HFF-Myc (cell line): Measurements from ENCODE around the gene ALOX15B.
"Not testable (repeated sequence)": the region's sequence is repeated elsewhere in the genome, so short reads cannot be mapped to it uniquely, and the experiment has no call there.

ENCODE experiments used
- DNase-seq: peaks from one replicate; pipeline ENCODE4 v3.0.0-alpha.2; 2011; ENCODE audit warnings: low read depth; ENCODE audit errors: extremely low read depth
- H3K4me3 ChIP-seq: replicated peaks from 2 replicates; pipeline ENCODE4 v1.5.1; 2011; ENCODE audit warnings: low read depth, mild to moderate bottlenecking, control low read depth, low read length
- CTCF ChIP-seq: IDR thresholded peaks from 2 replicates; pipeline ENCODE4 v1.5.1; 2012; ENCODE audit warnings: mild to moderate bottlenecking, low read depth, low read length, control low read depth; ENCODE audit errors: missing control alignments

ALOX15B gene

GRCh38 chr17:8019665-8020650 lies 18.9 kb upstream of the ALOX15B start:
- TF ChIP-seq CTCF = no peak
- DNase-seq = no peak
- no peak overlapping the region for H3K4me3 ChIP-seq

- no peak for DNase-seq
- no peak for TF ChIP-seq CTCF
Measured at GRCh38 chr17:8020776-8021564, 17.9 kb upstream of the ALOX15B start.

GRCh38 chr17:8021565-8022359 lies 17.1 kb upstream of the ALOX15B start:
- DNase-seq = no peak
- TF ChIP-seq CTCF = no peak
- no peak overlapping the region for H3K4me3 ChIP-seq

More at GRCh38 chr17:8020776-8021564, 17.9 kb upstream of the ALOX15B start:
- H3K4me3 ChIP-seq = no peak overlapping the region

GRCh38 chr17:8022360-8023003 lies 16.4 kb upstream of the ALOX15B start:
- no peak overlapping the region for H3K4me3 ChIP-seq
- TF ChIP-seq CTCF = no peak
- no peak for DNase-seq

GRCh38 chr17:8024161-8024560 lies 14.7 kb upstream of the ALOX15B start:
- not testable (repeated sequence) for DNase-seq

GRCh38 chr17:8025176-8025911 lies 13.5 kb upstream of the ALOX15B start:
- TF ChIP-seq CTCF = no peak
- H3K4me3 ChIP-seq = no peak overlapping the region
- DNase-seq = no peak

More at GRCh38 chr17:8024161-8024560, 14.7 kb upstream of the ALOX15B start:
- H3K4me3 ChIP-seq = not testable (repeated sequence)
